HG02852 (cell line): Measurements from ENCODE around the gene PIBF1.
A peak's percentile ranks its signal among the peaks of the same experiment; 100 is the strongest.

Source experiments
- ATAC-seq: cut with Tn5 transposase; IDR thresholded peaks from one replicate; pipeline ENCODE4 v1.9.1; 2021; ENCODE audit warnings: mild to moderate bottlenecking, moderate library complexity; ENCODE audit not compliant: unreplicated experiment

PIBF1 gene

GRCh38 chr13:73058736-73059459 is 277.0 kb downstream of the PIBF1 start, which contains the start of gene KLF5:
TSS of gene KLF5 (plus strand) at chr13:73059005. CDS start at chr13:73059328, 323 bp downstream.
- ATAC-seq = peak; percentile 95

GRCh38 chr13:73059460-73060250 is 277.7 kb downstream of the PIBF1 start:
- ATAC-seq = peak; percentile 42

DNA sequence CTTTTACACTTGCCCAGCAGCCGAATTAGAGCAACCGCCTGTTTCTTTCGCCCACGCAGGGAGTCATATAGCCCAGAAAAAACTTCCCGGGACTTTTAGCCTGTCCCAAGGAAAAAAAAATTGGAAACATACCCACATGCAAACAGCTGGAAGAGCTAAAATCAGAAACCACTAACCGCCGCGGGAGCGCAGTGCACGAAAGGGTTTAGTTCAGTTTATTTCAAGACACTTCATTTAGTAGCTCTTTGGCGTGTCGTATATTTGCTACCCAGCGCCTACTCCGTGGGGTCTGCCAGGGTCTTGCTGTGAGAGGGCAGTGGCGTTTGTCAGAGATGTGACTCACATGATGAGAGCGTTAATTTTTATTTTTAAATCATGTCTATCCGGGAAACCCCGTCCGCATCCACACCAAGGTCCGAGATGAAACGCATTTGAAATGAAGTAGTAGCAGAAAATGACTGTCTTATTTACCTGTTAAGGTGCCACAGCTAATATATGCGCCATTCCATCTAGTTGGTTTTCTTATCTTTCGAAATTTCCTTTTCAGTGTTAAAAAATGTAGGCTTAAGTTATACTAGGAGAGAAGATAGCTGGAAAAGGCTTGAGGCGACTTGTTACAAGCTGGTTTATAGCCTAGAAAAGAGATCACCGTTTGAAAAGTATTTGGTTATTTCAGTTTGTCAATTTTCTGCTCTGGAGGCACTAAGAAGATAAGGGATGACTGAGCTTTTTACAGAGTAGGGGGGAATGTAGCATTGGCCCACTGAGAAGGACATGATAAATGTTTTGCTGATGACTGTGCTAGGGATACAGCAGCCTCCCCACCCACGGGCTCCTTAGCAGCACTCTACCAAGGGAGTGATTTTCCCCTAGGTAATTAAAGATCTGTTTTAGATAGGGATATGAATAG is 278.6 kb downstream of the PIBF1 start:
- no peak for ATAC-seq

DNA sequence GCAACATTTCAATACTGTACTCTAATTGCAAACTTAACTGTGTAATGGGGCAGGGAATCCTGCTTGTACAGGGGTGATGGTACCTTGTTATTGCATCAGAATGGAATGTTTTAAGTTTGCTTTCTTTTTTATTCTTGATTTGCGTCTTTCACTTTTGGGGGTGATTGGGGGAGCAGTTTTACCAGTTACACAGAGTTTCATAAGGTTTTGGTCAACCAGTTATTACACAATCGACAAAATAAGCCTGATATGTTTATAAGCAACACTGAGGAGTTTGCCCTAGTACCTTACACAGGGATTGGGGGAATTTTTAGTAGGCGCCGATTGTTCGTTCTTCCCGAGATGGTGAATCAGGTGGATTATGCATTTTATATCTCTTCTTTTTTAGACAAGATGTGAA is 279.5 kb downstream of the PIBF1 start:
- ATAC-seq = no peak

DNA sequence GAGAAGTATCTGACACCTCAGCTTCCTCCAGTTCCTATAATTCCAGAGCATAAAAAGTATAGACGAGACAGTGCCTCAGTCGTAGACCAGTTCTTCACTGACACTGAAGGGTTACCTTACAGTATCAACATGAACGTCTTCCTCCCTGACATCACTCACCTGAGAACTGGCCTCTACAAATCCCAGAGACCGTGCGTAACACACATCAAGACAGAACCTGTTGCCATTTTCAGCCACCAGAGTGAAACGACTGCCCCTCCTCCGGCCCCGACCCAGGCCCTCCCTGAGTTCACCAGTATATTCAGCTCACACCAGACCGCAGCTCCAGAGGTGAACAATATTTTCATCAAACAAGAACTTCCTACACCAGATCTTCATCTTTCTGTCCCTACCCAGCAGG is 279.9 kb downstream of the PIBF1 start:
- ATAC-seq = no peak

GRCh38 chr13:73062468-73062867 is 280.5 kb downstream of the PIBF1 start:
- no peak for ATAC-seq

DNA sequence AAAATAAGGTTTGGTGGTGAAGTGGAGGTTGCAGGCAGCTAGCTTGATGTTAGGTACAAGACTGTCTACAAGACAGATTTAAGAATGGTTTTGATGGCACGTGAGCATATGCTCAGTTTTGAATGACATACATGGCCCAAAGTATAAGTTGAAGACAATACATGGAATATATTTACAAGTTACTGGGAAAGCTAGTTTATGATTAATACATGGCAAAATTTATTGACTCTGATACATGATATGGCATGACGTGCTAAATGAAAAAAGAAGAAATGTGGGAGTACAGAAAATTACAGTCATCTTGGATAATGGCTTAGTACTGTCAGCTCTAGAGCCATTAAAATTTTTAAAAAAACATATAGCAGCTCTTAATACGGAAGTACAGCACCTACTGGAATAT is 281.2 kb downstream of the PIBF1 start:
- no peak for ATAC-seq

- no peak for ATAC-seq
Observed at GRCh38 chr13:73065036-73065435, 283.1 kb downstream of the PIBF1 start.

DNA sequence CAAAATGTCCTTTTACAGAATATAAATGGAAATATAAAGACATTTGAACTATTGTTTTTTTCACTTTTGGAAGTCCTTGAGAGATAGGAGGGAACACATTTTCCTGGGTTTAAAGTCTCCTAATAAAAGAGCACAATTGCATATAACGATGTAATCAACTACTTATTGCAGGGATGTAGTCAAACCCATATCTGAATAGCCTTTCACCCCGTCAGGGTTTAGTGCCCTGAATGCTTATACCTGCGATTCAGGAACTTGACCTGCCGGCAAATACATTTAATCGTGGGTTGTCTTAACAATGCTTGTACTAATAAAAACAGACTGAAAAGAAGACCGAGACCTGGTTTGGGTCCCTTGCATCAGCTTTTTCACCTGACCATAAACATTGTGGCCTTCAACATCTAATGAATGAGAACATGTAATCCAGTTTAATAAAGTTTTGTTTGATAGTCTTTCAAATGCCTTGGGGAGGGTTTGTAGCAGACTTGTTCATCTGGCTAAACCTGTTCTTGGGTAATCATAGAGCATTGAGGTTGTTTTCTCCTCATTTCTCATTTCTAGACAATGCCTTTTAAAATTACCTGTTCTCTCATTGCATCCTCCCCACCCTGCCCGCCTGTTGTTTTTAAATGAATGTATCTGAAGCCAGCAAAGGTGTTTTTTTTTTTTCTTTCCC is 283.9 kb downstream of the PIBF1 start:
- ATAC-seq = no peak
